ENCODE data around the gene SEPTIN10.

- no peak for TF ChIP-seq CTCF (conservative IDR thresholded peaks at IDR 0.05)
- no peak for TF ChIP-seq EZH2 (IDR thresholded peaks at IDR 0.05; ENCODE audit: low read depth)
These were observed at the start of gene SEPTIN10, which contains the start of gene SOWAHC for GRCh38 chr2:109613922-109614714.
